Fibroblast of the aortic adventitia (primary cell): ENCODE measurements around the gene CORO7. TPM values are rescaled to one million over a fixed set of nuclear protein-coding genes. Genes with fewer than 3 reads are reported as not detected.
A peak's percentile ranks its signal among the peaks of the same experiment; 100 is the strongest.
"Not testable (repeated sequence)": the region's sequence is repeated elsewhere in the genome, so short reads cannot be mapped to it uniquely, and the experiment has no call there.

Source experiments
- DNase-seq: peaks from one replicate; pipeline ENCODE4 v3.0.0-alpha.2; 2010; ENCODE audit warnings: low read depth
- H3K4me3 ChIP-seq: 2 replicates; pipeline ENCODE4 v1.5.1; 2011; ENCODE audit warnings: low read depth, mild to moderate bottlenecking, control low read depth, low read length, moderate library complexity
- total RNA-seq: library from RNA; depleted of rRNA; stranded (reverse); fragments of >200 nt; gene quantifications from 2 replicates; pipeline ENCODE4 v1.2.3, GENCODE V29; 2012; ENCODE audit warnings: low replicate concordance
- TF ChIP-seq, protein P1 (sequence below): IDR thresholded peaks from 2 replicates; pipeline ENCODE4 v1.5.1; 2011; ENCODE audit warnings: mild to moderate bottlenecking, low read length, control low read depth, inconsistent platforms; ENCODE audit not compliant: insufficient read depth

The CORO7 gene
- total RNA-seq, 1 donor = 16.7 TPM

DNA sequence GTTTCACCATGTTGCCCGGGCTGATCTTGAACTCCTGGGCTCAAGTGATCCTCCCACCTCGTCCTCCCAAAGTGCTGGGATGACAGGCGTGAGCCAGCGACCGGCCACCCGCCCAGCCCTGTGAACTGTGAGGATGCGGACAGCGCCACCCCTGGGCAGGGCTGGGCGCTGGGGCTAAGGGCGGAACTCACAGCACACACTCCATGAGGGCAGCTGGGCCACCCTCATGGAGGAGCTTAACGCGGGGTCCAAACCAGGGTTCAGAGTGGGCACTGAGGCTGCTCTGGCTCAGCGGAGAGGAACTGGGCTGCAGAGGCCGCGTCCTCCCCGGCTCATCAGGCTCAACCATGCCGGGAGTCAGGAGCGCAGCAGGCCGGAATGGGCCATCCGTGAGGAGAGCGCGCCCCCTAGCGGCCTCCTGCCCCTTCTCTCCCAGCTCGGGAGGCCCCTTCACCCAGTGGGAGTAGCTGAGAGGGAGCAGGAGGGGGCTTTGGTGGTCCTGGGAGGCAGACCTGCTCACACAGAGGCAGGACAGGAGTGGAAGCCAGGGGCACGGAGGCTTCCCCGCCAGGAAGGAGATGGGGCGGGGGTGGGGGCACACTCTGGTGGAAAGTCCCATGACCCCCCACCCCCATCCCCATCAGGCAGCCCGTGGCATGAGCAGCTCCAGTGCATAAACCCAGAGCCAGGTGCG, 13.8 kb downstream of the CORO7 start:
- TF ChIP-seq, protein P1, sequence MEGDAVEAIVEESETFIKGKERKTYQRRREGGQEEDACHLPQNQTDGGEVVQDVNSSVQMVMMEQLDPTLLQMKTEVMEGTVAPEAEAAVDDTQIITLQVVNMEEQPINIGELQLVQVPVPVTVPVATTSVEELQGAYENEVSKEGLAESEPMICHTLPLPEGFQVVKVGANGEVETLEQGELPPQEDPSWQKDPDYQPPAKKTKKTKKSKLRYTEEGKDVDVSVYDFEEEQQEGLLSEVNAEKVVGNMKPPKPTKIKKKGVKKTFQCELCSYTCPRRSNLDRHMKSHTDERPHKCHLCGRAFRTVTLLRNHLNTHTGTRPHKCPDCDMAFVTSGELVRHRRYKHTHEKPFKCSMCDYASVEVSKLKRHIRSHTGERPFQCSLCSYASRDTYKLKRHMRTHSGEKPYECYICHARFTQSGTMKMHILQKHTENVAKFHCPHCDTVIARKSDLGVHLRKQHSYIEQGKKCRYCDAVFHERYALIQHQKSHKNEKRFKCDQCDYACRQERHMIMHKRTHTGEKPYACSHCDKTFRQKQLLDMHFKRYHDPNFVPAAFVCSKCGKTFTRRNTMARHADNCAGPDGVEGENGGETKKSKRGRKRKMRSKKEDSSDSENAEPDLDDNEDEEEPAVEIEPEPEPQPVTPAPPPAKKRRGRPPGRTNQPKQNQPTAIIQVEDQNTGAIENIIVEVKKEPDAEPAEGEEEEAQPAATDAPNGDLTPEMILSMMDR = peak; percentile 77
- H3K4me3 ChIP-seq = peak overlapping the region; percentile 31
- DNase-seq = peak; percentile 73

GRCh38 chr16:4401510-4401909, 14.9 kb downstream of the CORO7 start:
- no peak overlapping the region for H3K4me3 ChIP-seq
- DNase-seq = no peak
- TF ChIP-seq, protein P1 = no peak

DNA sequence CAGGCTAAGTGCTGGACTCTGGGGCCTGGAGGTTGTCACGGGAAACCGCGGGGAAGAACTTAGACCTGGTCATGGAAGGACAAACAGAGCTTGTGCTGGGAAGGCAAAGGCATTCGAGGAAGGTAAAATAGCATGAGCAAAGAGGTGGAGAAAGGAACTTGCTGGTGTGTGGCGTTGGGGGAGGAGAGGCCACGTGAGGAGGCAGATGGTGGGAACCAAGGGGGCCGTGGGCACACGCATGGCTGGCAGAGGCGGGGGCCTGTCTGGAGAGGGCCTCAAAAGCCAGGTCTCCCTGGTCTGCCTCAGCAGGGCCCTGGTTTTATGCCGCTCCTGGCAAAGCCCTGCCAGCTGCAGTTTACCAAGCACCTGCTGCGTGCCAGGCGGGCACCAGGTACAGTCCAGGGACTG, 15.3 kb downstream of the CORO7 start:
- no peak for DNase-seq
- TF ChIP-seq, protein P1 = no peak
- H3K4me3 ChIP-seq = no peak overlapping the region

GRCh38 chr16:4399001-4399730, 17.2 kb downstream of the CORO7 start:
- TF ChIP-seq, protein P1 = no peak
- no peak for DNase-seq
- H3K4me3 ChIP-seq = no peak overlapping the region

DNA sequence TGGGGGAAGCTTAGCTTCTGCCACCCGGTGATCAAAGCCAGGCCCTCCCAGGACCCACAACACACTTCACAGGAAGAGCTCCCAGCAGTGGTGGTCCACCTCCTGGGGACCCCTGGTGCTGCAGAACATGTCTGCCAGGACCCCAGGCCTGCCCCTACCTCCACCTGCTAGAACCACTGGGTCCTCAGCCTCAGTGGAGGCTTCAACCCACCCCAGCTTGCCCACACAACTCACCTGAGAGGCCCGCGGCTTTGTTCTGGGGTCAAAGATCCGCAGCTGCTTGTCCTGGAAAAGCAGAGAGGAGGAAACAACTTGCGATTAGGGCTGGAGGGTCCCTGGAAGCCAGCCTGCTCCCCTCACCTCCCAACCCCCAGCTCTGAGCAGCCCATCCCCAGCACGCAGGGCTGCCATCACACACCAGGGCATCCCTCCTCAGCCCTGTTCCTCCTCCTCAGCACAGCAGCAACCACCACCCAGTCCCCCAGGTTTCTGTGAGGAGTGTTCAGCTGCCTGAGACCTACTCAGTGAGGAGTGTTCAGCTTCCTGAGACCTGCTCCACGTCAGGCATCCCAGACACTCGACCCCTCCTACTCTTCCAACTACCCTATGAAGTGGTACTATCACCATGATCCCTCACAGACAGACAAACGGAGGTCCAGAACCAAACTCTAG, 21.2 kb downstream of the CORO7 start:
- H3K4me3 ChIP-seq = no peak overlapping the region
- no peak for DNase-seq
- TF ChIP-seq, protein P1 = no peak

DNA sequence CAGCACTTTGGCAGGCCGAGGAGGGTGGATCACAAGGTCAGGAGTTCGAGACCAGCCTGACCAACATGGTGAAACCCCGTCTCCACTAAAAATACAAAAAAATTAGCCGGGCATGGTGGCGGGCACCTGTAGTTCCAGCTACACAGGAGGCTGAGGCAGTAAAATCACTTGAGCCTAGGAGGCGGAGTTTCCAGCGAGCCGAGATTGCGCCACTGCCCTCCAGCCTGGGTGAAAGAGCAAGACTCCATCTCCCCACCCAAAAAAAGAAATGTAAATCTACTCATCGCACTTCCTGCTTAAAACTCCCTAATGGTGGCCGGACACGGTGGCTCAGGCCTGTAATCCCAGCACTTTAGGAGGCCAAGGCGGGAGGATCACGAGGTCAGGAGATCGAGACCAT, 22.5 kb downstream of the CORO7 start:
- DNase-seq = not testable (repeated sequence)

DNA sequence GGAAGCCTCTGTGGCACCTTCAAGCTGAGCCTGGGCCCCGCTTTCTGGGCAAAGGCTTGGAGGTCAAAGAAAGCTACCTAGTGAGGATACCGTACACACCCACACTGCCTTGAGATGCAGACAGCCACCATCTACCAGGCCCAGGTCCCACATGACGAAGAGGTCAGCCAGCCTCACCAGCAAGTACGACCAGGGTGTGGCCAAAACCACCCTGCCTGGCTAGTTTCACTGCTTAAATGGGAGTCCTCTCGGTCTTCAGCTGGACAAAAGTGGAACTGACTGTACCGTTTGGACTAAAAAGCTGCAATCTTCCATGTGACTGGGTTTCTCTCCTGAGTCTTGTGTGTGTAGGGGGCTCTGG, 23.2 kb downstream of the CORO7 start:
- peak; percentile 65 for DNase-seq
- TF ChIP-seq, protein P1 = peak; percentile 24
- H3K4me3 ChIP-seq = no peak overlapping the region

More for the DNA sequence above, 22.5 kb downstream of the CORO7 start:
- H3K4me3 ChIP-seq = not testable (repeated sequence)
